ENCODE data around the gene KLHL9. TPM values are rescaled to one million over a fixed set of nuclear protein-coding genes. Genes with fewer than 3 reads are reported as not detected.
"Not testable (repeated sequence)": the region's sequence is repeated elsewhere in the genome, so short reads cannot be mapped to it uniquely, and the experiment has no call there.

The KLHL9 gene
- total and polyA plus RNA-seq, 2 experiments from 2014 or later, result 29.5 to 41.9 TPM

DNA sequence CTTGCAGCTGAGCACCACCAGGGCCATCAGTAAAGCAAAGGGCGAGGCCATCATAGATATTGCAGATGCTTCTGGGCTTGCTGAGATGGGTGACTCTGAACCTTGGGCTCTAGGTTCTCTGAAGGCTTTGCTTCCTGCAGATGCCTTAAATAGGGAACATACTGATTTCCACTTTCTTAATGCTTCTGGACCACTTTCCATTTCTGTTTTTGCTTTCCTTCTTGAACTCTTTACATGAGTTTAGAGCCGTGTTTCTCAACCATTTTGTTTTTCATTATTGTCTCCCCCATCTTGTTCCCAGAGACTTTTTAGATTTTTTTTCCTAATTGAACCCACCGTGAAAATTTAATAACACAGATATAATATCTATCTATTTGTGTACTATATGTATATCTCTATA lies 32.8 kb upstream of the KLHL9 start, which contains the start of gene IFNA13:
IFNA13 (minus strand) TSS at position 101 of the 400 bp plus-strand sequence; CDS start at position 54, 47 bp downstream.
- Histone ChIP-seq H3K9me2 (ENCODE audit: insufficient read depth) (no peaks in the 10 kb centered on the region), H3K79me2 (ENCODE audit: insufficient read depth) (no peaks in the 10 kb centered on the region), H3K9me3 (ENCODE audit: low read depth) (no peaks in the 10 kb centered on the region), H3K4me3 (no peak within 1 kb of the TSS), H3K27ac (no peak within 1 kb of the TSS), H2AFZ (no peak within 1 kb of the TSS), H3K27me3 (replicated peaks; ENCODE audit: insufficient read depth) (peaks cover 38% of the 10 kb centered on the region), H3K4me1 (ENCODE audit: insufficient read depth) (no peaks in the 10 kb centered on the region), H3K4me2 (ENCODE audit: unreplicated experiment) (no peak within 1 kb of the TSS), H4K20me1 (ENCODE audit: insufficient read depth) (no peaks in the 10 kb centered on the region), H3F3A (ENCODE audit: insufficient read depth) (no peaks in the 10 kb centered on the region), H3K9ac (no peak within 1 kb of the TSS), H3K36me3 (ENCODE audit: low read depth) (no peaks in the 10 kb centered on the region)
- WGBS, 2 experiments (ENCODE audit: low coverage in 1 of 2, low lambda C conversion rate in 2 of 2, missing lambda C conversion rate in 2 of 2), result 36 to 42% methylated on average over 3 of the region's 3 CpGs
- TF ChIP-seq EZH2 (IDR thresholded peaks at IDR 0.05; ENCODE audit: insufficient read depth, poor library complexity, severe bottlenecking) (no peak), EZH2phosphoT487 (IDR thresholded peaks at IDR 0.05; ENCODE audit: insufficient read depth, low read depth) (no peak)
- in situ Hi-C loops (cut with MboI), result no loop called here
- no peak for DNase-seq

DNA sequence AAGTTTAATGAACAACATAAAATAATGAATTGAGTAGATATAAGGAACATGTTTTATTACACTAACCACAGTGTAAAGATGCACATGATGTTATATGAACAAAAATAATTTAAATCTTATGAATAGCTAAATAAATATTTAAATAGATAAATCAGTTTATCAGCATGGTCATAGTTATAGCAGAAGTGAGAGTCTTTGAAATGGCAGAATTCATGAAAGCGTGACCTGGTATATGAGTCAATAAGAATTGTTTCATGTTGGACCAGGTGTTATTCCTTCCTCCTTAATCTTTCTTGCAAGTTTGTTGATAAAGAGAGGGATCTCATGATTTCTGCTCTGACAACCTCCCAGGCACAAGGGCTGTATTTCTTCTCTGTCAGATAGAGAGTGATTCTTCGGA lies 32.0 kb upstream of the KLHL9 start:
- H3K27ac ChIP-seq; DNase-seq; H2AFZ ChIP-seq; H3F3A ChIP-seq (ENCODE audit: insufficient read depth); in situ Hi-C loops (cut with MboI); H3K36me3 ChIP-seq (ENCODE audit: low read depth); H3K4me3 ChIP-seq; H3K4me1 ChIP-seq (ENCODE audit: insufficient read depth); H3K9ac ChIP-seq; H3K79me2 ChIP-seq (ENCODE audit: insufficient read depth); H3K4me2 ChIP-seq (ENCODE audit: unreplicated experiment); H3K9me3 ChIP-seq (ENCODE audit: low read depth); H3K9me2 ChIP-seq (ENCODE audit: insufficient read depth); H4K20me1 ChIP-seq (ENCODE audit: insufficient read depth): not testable (repeated sequence)
- WGBS, 2 experiments (ENCODE audit: low coverage in 1 of 2, low lambda C conversion rate in 2 of 2, missing lambda C conversion rate in 2 of 2), result 88 to 97% methylated on average over 1 of the region's 2 CpGs
- peaks cover 38% of the 10 kb centered on the region for H3K27me3 ChIP-seq (replicated peaks; ENCODE audit: insufficient read depth)

DNA sequence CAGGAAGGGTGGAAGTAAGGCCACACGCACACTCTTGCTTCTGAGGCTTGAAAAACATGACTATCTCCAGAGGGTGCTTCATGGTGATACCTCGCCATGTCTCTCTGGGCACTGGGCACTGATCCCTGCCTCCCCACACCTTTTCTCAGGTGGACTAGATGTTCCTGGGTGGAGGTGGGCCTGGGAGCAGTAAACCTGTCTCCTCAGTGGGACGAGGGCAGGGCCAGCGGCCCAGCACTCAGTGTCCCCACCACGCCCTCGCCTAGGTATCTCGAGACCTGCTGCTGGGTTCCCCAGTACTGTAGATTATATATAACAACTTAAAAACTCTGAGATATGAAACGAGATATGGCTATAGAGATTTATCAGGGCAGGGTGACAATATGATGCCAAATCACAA lies 27.1 kb upstream of the KLHL9 start:
- in situ Hi-C loops (cut with MboI), result no loop called here
- Histone ChIP-seq H3K4me1 (ENCODE audit: insufficient read depth) (no peaks in the 10 kb centered on the region), H2AFZ (no peak overlapping the region), H3K9ac (no peak overlapping the region), H3K4me3 (no peak overlapping the region), H3K4me2 (ENCODE audit: unreplicated experiment) (no peak overlapping the region), H3K27ac (no peak overlapping the region), H3K27me3 (replicated peaks; ENCODE audit: insufficient read depth) (peaks cover 46% of the 10 kb centered on the region), H3K79me2 (ENCODE audit: insufficient read depth) (no peaks in the 10 kb centered on the region), H3K9me3 (ENCODE audit: low read depth) (no peaks in the 10 kb centered on the region), H4K20me1 (ENCODE audit: insufficient read depth) (no peaks in the 10 kb centered on the region), H3K9me2 (ENCODE audit: insufficient read depth) (no peaks in the 10 kb centered on the region), H3K36me3 (ENCODE audit: low read depth) (no peaks in the 10 kb centered on the region), H3F3A (ENCODE audit: insufficient read depth) (no peaks in the 10 kb centered on the region)
- WGBS, 2 experiments (ENCODE audit: low coverage in 1 of 2, low lambda C conversion rate in 2 of 2, missing lambda C conversion rate in 2 of 2), result 71 to 75% methylated on average over 8 of the region's 8 CpGs
- TF ChIP-seq EZH2phosphoT487 (IDR thresholded peaks at IDR 0.05; ENCODE audit: insufficient read depth, low read depth) (no peak), EZH2 (IDR thresholded peaks at IDR 0.05; ENCODE audit: insufficient read depth, poor library complexity, severe bottlenecking) (no peak)
- DNase-seq, result no peak

DNA sequence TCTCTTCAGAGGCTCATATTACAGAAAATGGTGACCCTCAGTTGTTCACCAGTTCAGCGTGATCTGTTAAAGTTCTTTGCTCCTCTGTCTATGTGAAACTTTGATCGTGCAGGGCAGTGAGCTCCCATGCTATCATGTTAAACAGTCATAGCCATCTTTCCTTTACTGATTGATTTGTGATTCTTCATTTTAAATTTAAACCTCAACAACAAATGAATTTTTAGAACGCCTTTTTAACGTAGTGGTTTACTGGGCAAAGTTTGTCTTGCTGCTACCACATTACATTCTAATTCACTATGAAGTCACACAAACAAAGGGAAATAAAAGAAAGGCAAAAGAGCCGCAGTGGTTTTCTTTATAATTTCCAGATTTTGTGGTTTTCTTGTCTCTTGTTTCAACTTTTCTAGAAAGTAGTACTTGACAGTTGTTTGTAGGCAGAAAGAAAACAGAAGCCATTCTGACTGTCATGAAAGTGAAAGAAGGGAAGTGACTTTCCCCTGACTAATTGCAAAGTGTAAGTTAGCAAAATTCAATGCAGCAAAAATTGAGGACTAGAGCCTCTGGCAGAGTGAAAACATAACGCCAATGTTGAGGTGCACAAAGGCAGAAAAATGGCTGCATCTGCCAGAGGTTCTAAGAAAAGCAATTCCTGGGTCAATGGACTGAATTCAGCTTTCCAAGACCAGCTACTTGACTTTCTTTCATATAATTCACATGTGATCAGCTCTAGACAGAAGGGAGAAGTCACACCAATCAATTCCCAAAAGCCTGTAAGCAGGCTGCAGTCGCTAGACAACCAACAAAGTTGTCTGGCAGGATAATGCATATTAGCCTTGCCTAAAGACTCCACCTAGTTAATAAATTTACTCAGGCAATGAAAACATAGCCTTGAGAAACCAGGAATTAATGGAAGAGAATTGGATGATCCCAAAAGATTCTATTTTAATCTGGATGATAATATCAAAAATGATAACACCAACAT lies 22.6 kb upstream of the KLHL9 start:
- Histone ChIP-seq H3K79me2 (ENCODE audit: insufficient read depth) (no peaks in the 10 kb centered on the region), H3K4me3 (peak overlapping the region; percentile 48), H3K4me2 (ENCODE audit: unreplicated experiment) (peak overlapping the region; percentile 37), H3K36me3 (ENCODE audit: low read depth) (no peaks in the 10 kb centered on the region), H2AFZ (peak overlapping the region; percentile 78), H3F3A (ENCODE audit: insufficient read depth) (no peaks in the 10 kb centered on the region), H3K27ac (no peak overlapping the region), H3K27me3 (replicated peaks; ENCODE audit: insufficient read depth) (peaks cover 39% of the 10 kb centered on the region), H4K20me1 (ENCODE audit: insufficient read depth) (no peaks in the 10 kb centered on the region), H3K9me3 (ENCODE audit: low read depth) (no peaks in the 10 kb centered on the region), H3K9me2 (ENCODE audit: insufficient read depth) (no peaks in the 10 kb centered on the region), H3K4me1 (ENCODE audit: insufficient read depth) (no peaks in the 10 kb centered on the region), H3K9ac (no peak overlapping the region)
- in situ Hi-C loops (cut with MboI), result no loop called here
- 19 to 20% methylated on average over 7 of the region's 7 CpGs for WGBS, 2 experiments (ENCODE audit: low coverage in 1 of 2, low lambda C conversion rate in 2 of 2, missing lambda C conversion rate in 2 of 2)
- TF ChIP-seq EZH2 (IDR thresholded peaks at IDR 0.05; ENCODE audit: insufficient read depth, poor library complexity, severe bottlenecking), result no peak
- TF ChIP-seq EZH2phosphoT487 (IDR thresholded peaks at IDR 0.05; ENCODE audit: insufficient read depth, low read depth), result no peak
- DNase-seq, result peak; percentile 9
